Left ventricle myocardium superior (tissue), 1 donor: ENCODE measurements around the gene CABP1. TPM values are rescaled to one million over a fixed set of nuclear protein-coding genes. Genes with fewer than 3 reads are reported as not detected.

Experiments
- ATAC-seq: fragments of 200-7000 bp; cut with Tn5 transposase; one replicate; pipeline ENCODE4 v1.9.1; 2020; ENCODE audit warnings: mild to moderate bottlenecking, moderate library complexity
- DNase-seq: peaks from one replicate; pipeline ENCODE4 v3.0.0-alpha.2; 2020
- intact Hi-C: fragments of 100-400 bp; cut with micrococcal nuclease; formaldehyde crosslinking; loops from one replicate; pipeline ENCODE4 v1.11.0; 2022
- total RNA-seq: library from RNA; stranded (reverse); fragmentation: NEBNext Ultra II Directional; extraction: Animal tissue kit (Norgen Biotek cat#: 25700); gene quantifications from one replicate; pipeline ENCODE4 v1.2.1, GENCODE V29; 2021
- donor health status: DM: no; HTN: yes; CAD: no; lungs with severe emphysema.

CABP1 gene
- total RNA-seq, 1 donor from 2014 or later: 8.0 TPM

- DNase-seq: no peak
- peak; percentile 88 for ATAC-seq
- intact Hi-C loops: no loop called here
These were observed 11.5 kb upstream of the CABP1 start for GRCh38 chr12:120628919-120629318.

- ATAC-seq: no peak
- no peak for DNase-seq
- intact Hi-C loops: no loop called here
These were observed 10.1 kb upstream of the CABP1 start for GRCh38 chr12:120630104-120630892.

GRCh38 chr12:120631097-120631496, 9.3 kb upstream of the CABP1 start:
- intact Hi-C loops: no loop called here
- ATAC-seq: no peak
- DNase-seq: no peak

GRCh38 chr12:120640861-120641833, 721 bp downstream of the CABP1 start:
- DNase-seq (peak; percentile 76), ATAC-seq (peak; percentile 93)
- intact Hi-C loops: no loop called here

GRCh38 chr12:120642121-120642520, 1.7 kb downstream of the CABP1 start:
- no peak for DNase-seq
- intact Hi-C loops: no loop called here
- no peak for ATAC-seq

- no peak for DNase-seq
- intact Hi-C loops: no loop called here
- no peak for ATAC-seq
These were observed 2.4 kb downstream of the CABP1 start for GRCh38 chr12:120642826-120643225.

- intact Hi-C loops: no loop called here
- ATAC-seq (no peak), DNase-seq (no peak)
These were observed 3.1 kb downstream of the CABP1 start for GRCh38 chr12:120643574-120643973.

GRCh38 chr12:120646044-120646443, 5.6 kb downstream of the CABP1 start:
- intact Hi-C loops: no loop called here
- ATAC-seq (no peak), DNase-seq (no peak)

- intact Hi-C loops: no loop called here
- ATAC-seq: no peak
- no peak for DNase-seq
These were observed 6.9 kb downstream of the CABP1 start for GRCh38 chr12:120647375-120647755.

GRCh38 chr12:120649442-120650232, 9.2 kb downstream of the CABP1 start:
- DNase-seq (peak; percentile 57), ATAC-seq (peak; percentile 5)
- intact Hi-C loops: loop anchor here (2.0 to 5.0 kb wide), 2 partner anchors 63 to 67 kb away; partner anchors contain the start of gene POP5

GRCh38 chr12:120650233-120650690, 9.8 kb downstream of the CABP1 start:
- DNase-seq (no peak), ATAC-seq (no peak)
- intact Hi-C loops: loop anchor here (5.0 kb wide), 1 partner anchor 68 kb away; the partner anchor contains the start of gene POP5

- intact Hi-C loops: loop anchor here (5.0 kb wide), 1 partner anchor 70 kb away; the partner anchor contains the start of gene POP5
- DNase-seq: no peak
- no peak for ATAC-seq
These were observed 11.4 kb downstream of the CABP1 start for GRCh38 chr12:120651821-120652220.

- intact Hi-C loops: loop anchor here (5.0 kb wide), 1 partner anchor 71 kb away; the partner anchor contains the start of gene POP5
- no peak for ATAC-seq
These were observed 12.4 kb downstream of the CABP1 start for GRCh38 chr12:120652656-120653435.

GRCh38 chr12:120653611-120654010, 13.2 kb downstream of the CABP1 start:
- ATAC-seq (no peak), DNase-seq (no peak)
- intact Hi-C loops: loop anchor here (5.0 kb wide), 1 partner anchor 71 kb away; the partner anchor contains the start of gene POP5

More at GRCh38 chr12:120652656-120653435, 12.4 kb downstream of the CABP1 start:
- no peak for DNase-seq

- DNase-seq (peak; percentile 86), ATAC-seq (peak; percentile 92)
- intact Hi-C loops: loop anchor here (5.0 kb wide), 1 partner anchor 72 kb away; the partner anchor contains the start of gene POP5
These were observed 14.2 kb downstream of the CABP1 start for GRCh38 chr12:120654656-120655055.

GRCh38 chr12:120656008-120656407, 15.6 kb downstream of the CABP1 start:
- ATAC-seq (no peak), DNase-seq (no peak)
- intact Hi-C loops: no loop called here

GRCh38 chr12:120658286-120659150, 18.1 kb downstream of the CABP1 start:
- intact Hi-C loops: no loop called here
- DNase-seq (no peak), ATAC-seq (no peak)
